OCI-LY3 (cell line): Measurements from ENCODE around the gene GDNF.
"Not testable (repeated sequence)": the region's sequence is repeated elsewhere in the genome, so short reads cannot be mapped to it uniquely, and the experiment has no call there.

Source experiments
- H2AFZ ChIP-seq: fragments of 200-600, 300-600 bp; shearing (Covaris generic); 2 replicates; pipeline ENCODE4 v1.6.0; 2014; ENCODE audit warnings: antibody characterized with exemption, low read depth, low read length
- H3K27ac ChIP-seq: fragments of 200-600, 300-600 bp; sonication (generic); 2 replicates; pipeline ENCODE4 v1.5.1; 2014; ENCODE audit warnings: mild to moderate bottlenecking, low read length, moderate library complexity, mixed read lengths
- H3K27me3 ChIP-seq: fragments of 200-600, 300-600 bp; sonication (generic); 2 replicates; pipeline ENCODE4 v1.6.1; 2014; ENCODE audit warnings: low read depth, low read length, mixed read lengths
- H3K36me3 ChIP-seq: fragments of 200-600, 300-600 bp; sonication (generic); replicated peaks from 2 replicates; pipeline ENCODE3; 2014; ENCODE audit warnings: low read depth, low read length, mixed read lengths
- H3K4me1 ChIP-seq: fragments of 300-600, 200-600 bp; sonication (generic); 2 replicates; pipeline ENCODE4 v1.6.1; 2014; ENCODE audit warnings: low read length, mixed read lengths
- H3K4me2 ChIP-seq: fragments of 200-600, 300-600 bp; sonication (generic); 2 replicates; pipeline ENCODE4 v1.6.1; 2014; ENCODE audit warnings: low read length, mixed read lengths
- H3K4me3 ChIP-seq: fragments of 300-600, 200-600 bp; sonication (generic); 2 replicates; pipeline ENCODE4 v1.5.1; 2014; ENCODE audit warnings: antibody characterized with exemption, mild to moderate bottlenecking, low read length, moderate library complexity
- H3K79me2 ChIP-seq: fragments of 300-600, 200-600 bp; shearing (Covaris generic); 2 replicates; pipeline ENCODE4 v1.6.1; 2014; ENCODE audit warnings: mild to moderate bottlenecking, low read length, mixed read lengths
- H3K9ac ChIP-seq: fragments of 300-600, 200-600 bp; shearing (Covaris generic); 2 replicates; pipeline ENCODE4 v1.6.0; 2014; ENCODE audit warnings: mild to moderate bottlenecking, low read length, moderate library complexity
- H3K9me3 ChIP-seq: fragments of 200-600, 300-600 bp; shearing (Covaris generic); 2 replicates; pipeline ENCODE4 v1.6.1; 2014; ENCODE audit warnings: low read length, mixed read lengths; ENCODE audit not compliant: insufficient read depth
- H4K20me1 ChIP-seq: fragments of 200-600, 300-600 bp; sonication (generic); 2 replicates; pipeline ENCODE4 v1.6.1; 2016; ENCODE audit warnings: low read length, mixed read lengths; ENCODE audit not compliant: insufficient read depth
- EZH2phosphoT487 ChIP-seq: fragments of 200-600 bp; shearing (Covaris generic); IDR thresholded peaks from 2 replicates; pipeline ENCODE4 v1.6.1; 2018; ENCODE audit warnings: antibody characterized with exemption, mixed run types, low read depth
- TF ChIP-seq, protein P1 (sequence below): fragments of 200-600, 300-600 bp; sonication (generic); IDR thresholded peaks from 2 replicates; pipeline ENCODE4 v1.5.1; 2014; ENCODE audit warnings: antibody characterized with exemption, low read length, low read depth

Gene GDNF

DNA sequence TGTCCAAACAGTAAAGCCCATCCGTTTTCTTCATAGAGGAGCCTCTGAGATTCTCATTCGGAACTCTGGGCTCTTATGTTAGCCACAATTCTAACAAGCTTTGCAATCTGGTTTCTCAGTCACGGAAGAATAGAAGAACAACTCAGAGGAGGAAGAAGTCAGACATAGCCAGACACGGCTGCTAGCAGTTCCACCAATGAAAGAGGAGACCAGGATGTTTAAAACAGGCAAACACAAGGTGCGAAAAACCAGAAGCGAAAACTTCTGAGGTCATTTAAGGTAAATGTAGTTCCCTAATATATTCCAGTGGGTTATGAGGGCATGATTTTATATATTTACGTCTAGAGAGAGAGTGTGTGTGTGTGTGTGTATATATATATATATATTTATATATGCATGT is 34.1 kb upstream of the GDNF start:
- Histone ChIP-seq H3K27ac (peak overlapping the region; percentile 74), H3K9ac (peak overlapping the region; percentile 25; the same call in 1 of the 2 replicates), H4K20me1 (no peaks in the 10 kb centered on the region), H3K4me1 (peaks cover 37% of the 10 kb centered on the region), H3K79me2 (no peaks in the 10 kb centered on the region), H3K36me3 (peaks cover 4% of the 10 kb centered on the region), H3K9me3 (no peaks in the 10 kb centered on the region), H3K27me3 (no peaks in the 10 kb centered on the region), H3K4me3 (peak overlapping the region; percentile 40; the same call in 1 of the 2 replicates), H2AFZ (peak overlapping the region; percentile 35; the same call in 1 of the 2 replicates), H3K4me2 (peak overlapping the region; percentile 63)
- TF ChIP-seq, protein P1, sequence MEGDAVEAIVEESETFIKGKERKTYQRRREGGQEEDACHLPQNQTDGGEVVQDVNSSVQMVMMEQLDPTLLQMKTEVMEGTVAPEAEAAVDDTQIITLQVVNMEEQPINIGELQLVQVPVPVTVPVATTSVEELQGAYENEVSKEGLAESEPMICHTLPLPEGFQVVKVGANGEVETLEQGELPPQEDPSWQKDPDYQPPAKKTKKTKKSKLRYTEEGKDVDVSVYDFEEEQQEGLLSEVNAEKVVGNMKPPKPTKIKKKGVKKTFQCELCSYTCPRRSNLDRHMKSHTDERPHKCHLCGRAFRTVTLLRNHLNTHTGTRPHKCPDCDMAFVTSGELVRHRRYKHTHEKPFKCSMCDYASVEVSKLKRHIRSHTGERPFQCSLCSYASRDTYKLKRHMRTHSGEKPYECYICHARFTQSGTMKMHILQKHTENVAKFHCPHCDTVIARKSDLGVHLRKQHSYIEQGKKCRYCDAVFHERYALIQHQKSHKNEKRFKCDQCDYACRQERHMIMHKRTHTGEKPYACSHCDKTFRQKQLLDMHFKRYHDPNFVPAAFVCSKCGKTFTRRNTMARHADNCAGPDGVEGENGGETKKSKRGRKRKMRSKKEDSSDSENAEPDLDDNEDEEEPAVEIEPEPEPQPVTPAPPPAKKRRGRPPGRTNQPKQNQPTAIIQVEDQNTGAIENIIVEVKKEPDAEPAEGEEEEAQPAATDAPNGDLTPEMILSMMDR, result no peak
- no peak for TF ChIP-seq EZH2phosphoT487

GRCh38 chr5:37871023-37871815 is 31.4 kb upstream of the GDNF start:
- H3K79me2 ChIP-seq, result no peaks in the 10 kb centered on the region
- peaks cover 2% of the 10 kb centered on the region for H3K36me3 ChIP-seq
- TF ChIP-seq EZH2phosphoT487, result no peak
- TF ChIP-seq, protein P1, result no peak
- no peaks in the 10 kb centered on the region for H4K20me1 ChIP-seq
- H3K4me2 ChIP-seq, result no peak overlapping the region
- no peak overlapping the region for H3K27ac ChIP-seq
- H3K27me3 ChIP-seq, result no peaks in the 10 kb centered on the region
- no peak overlapping the region for H3K9ac ChIP-seq
- H3K4me1 ChIP-seq, result peaks cover 21% of the 10 kb centered on the region
- no peaks in the 10 kb centered on the region for H3K9me3 ChIP-seq
- H3K4me3 ChIP-seq, result no peak overlapping the region
- H2AFZ ChIP-seq, result no peak overlapping the region

- Histone ChIP-seq H3K36me3 (no peaks in the 10 kb centered on the region), H3K4me3 (no peak overlapping the region), H3K27me3 (no peaks in the 10 kb centered on the region), H3K4me1 (peaks cover 7% of the 10 kb centered on the region), H3K9ac (no peak overlapping the region), H4K20me1 (no peaks in the 10 kb centered on the region), H3K27ac (no peak overlapping the region), H3K79me2 (no peaks in the 10 kb centered on the region), H2AFZ (no peak overlapping the region), H3K9me3 (no peaks in the 10 kb centered on the region), H3K4me2 (no peak overlapping the region)
- TF ChIP-seq EZH2phosphoT487, result no peak
- TF ChIP-seq, protein P1, result no peak
These were observed 29.4 kb upstream of the GDNF start for GRCh38 chr5:37869216-37869615.

- Histone ChIP-seq H3K36me3 (no peaks in the 10 kb centered on the region), H3K4me2 (no peak overlapping the region), H3K27me3 (no peaks in the 10 kb centered on the region), H3K9me3 (no peaks in the 10 kb centered on the region), H3K4me1 (no peaks in the 10 kb centered on the region), H3K4me3 (no peak overlapping the region), H2AFZ (no peak overlapping the region), H4K20me1 (no peaks in the 10 kb centered on the region), H3K27ac (no peak overlapping the region), H3K9ac (no peak overlapping the region), H3K79me2 (no peaks in the 10 kb centered on the region)
- TF ChIP-seq, protein P1, result no peak
- TF ChIP-seq EZH2phosphoT487, result no peak
These were observed 27.8 kb upstream of the GDNF start for GRCh38 chr5:37867654-37868053.

- not testable (repeated sequence) for H3K9me3 ChIP-seq, H3K79me2 ChIP-seq, H4K20me1 ChIP-seq, H3K27me3 ChIP-seq, H3K36me3 ChIP-seq, H3K4me2 ChIP-seq, H3K27ac ChIP-seq, H3K4me3 ChIP-seq, H2AFZ ChIP-seq, H3K9ac ChIP-seq
- peaks cover 29% of the 10 kb centered on the region for H3K4me1 ChIP-seq
These were observed 23.1 kb upstream of the GDNF start for GRCh38 chr5:37862907-37863306.
